ENCODE results near the gene WBP1L. TPM values are rescaled to one million over a fixed set of nuclear protein-coding genes. Genes with fewer than 3 reads are reported as not detected.
A peak's percentile ranks its signal among the peaks of the same experiment; 100 is the strongest.

WBP1L gene
- total and polyA plus RNA-seq, 2 of the 13 experiments (the other 11 are each of a cell fraction or from before 2014, with no cell fraction given), result 8.3 to 12.3 TPM

GRCh38 chr10:102713814-102714620 is 29.7 kb upstream of the WBP1L start, which contains the start of gene ARL3:
Gene ARL3, minus strand, starts transcription at chr10:102714397. Its CDS starts 122 bp downstream, at chr10:102714275.
- ChIA-PET CTCF (ENCODE audit: low intra/inter-chr PET ratio, low total read pairs) (no interaction called here), POLR2A (interaction anchor here (0.6 to 2.8 kb wide), 23 partner anchors 9 to 646 kb away, joined by 3 to 21 read pairs (median 4); partner anchors contain the start of genes CNNM2, NT5C2, TRIM8 and WBP1L)
- Histone ChIP-seq H3K4me1 (ENCODE audit: insufficient read depth, low read length) (peaks cover 77% of the 10 kb centered on the region), H4K20me1 (ENCODE audit: insufficient read depth, low read length) (no peaks in the 10 kb centered on the region), H3K9me3 (ENCODE audit: low read length) (no peaks in the 10 kb centered on the region), H3K4me3 (replicated peaks in 1 of 3; ENCODE audit: insufficient read depth in 1 of 3, low read depth in 2 of 3, low read length in 3 of 3) (peak within 1 kb of the TSS; percentile 90 to 96 (median 91)), H3K79me2 (ENCODE audit: insufficient read depth, low read length) (peaks cover 49% of the 10 kb centered on the region), H3K27me3 (ENCODE audit: control insufficient read depth in 1 of 2, insufficient read depth in 2 of 2, low read length in 2 of 2) (no peaks in the 10 kb centered on the region; a peak in 1 of 5 replicates), H2AFZ (ENCODE audit: low read length) (peak within 1 kb of the TSS; percentile 49), H3K36me3 (replicated peaks in 1 of 2; ENCODE audit: control insufficient read depth in 1 of 2, insufficient read depth in 2 of 2, low read length in 2 of 2) (no peaks in the 10 kb centered on the region), H3K27ac (ENCODE audit: extremely low read length, insufficient read depth, low read length) (peak within 1 kb of the TSS; percentile 84), H3K9ac (ENCODE audit: insufficient read depth, low read depth, low read length) (peak within 1 kb of the TSS; percentile 85), H3K4me2 (ENCODE audit: low read depth, low read length) (peak within 1 kb of the TSS; percentile 96)
- BruUV-seq (replicated peaks), result no TSS peak
- ATAC-seq (peak; percentile 92), FAIRE-seq (peak; percentile 51), DNase-seq (ENCODE audit: low spot score) (peak; percentile 95)
- WGBS (ENCODE audit: low lambda C conversion rate), result 0% methylated on average over 16 of the region's 62 CpGs
- in situ Hi-C loops (cut with HindIII; ENCODE audit: extremely low pct_ligation_motif_present, low pct_unique_long_range_greater_than_20kb) (loop anchor here (5.0 kb wide), 1 partner anchor 37 kb away; no protein-coding TSS in a partner anchor), intact Hi-C loops (cut with micrococcal nuclease; ENCODE audit: unreplicated experiment) (loop anchor here (2.0 to 10.0 kb wide), 4 partner anchors 29 to 341 kb away; partner anchors contain the start of gene WBP1L)
- TF ChIP-seq ZBTB10 (CRISPR knock-in tag; IDR thresholded peaks at IDR 0.05; ENCODE audit: borderline replicate concordance), result peak; percentile 83
- no peak for TF ChIP-seq ZNF264 (CRISPR knock-in tag; IDR thresholded peaks at IDR 0.05)
- peak; percentile 14; the same call in 1 of the 2 replicates for TF ChIP-seq ZNF639 (CRISPR knock-in tag; conservative IDR thresholded peaks at IDR 0.05)
- 0 out of 2 replicates have a peak, but pooled peaks have one; percentile 39 for TF ChIP-seq CBFB (CRISPR knock-in tag; IDR thresholded peaks at IDR 0.05)
- peak; percentile 67; the same call in 1 of the 2 replicates for TF ChIP-seq ZSCAN31 (CRISPR knock-in tag; IDR thresholded peaks at IDR 0.05; ENCODE audit: low read depth)
- TF ChIP-seq REPIN1 (CRISPR knock-in tag; IDR thresholded peaks at IDR 0.05; ENCODE audit: borderline replicate concordance, low read depth), result 0 out of 2 replicates have a peak, but pooled peaks have one; percentile 32
- 0 out of 2 replicates have a peak, but pooled peaks have one; percentile 62 for TF ChIP-seq LBX2 (CRISPR knock-in tag; IDR thresholded peaks at IDR 0.05; ENCODE audit: borderline replicate concordance)
- TF ChIP-seq GFI1 (CRISPR knock-in tag; IDR thresholded peaks at IDR 0.05; ENCODE audit: borderline replicate concordance), result peak; percentile 6; the same call in 1 of the 2 replicates
- peak; percentile 90 for TF ChIP-seq HNRNPK (IDR thresholded peaks at IDR 0.05; ENCODE audit: low read depth, low read length, poor library complexity, severe bottlenecking)
- TF ChIP-seq THRA (CRISPR knock-in tag; IDR thresholded peaks at IDR 0.05; ENCODE audit: borderline replicate concordance), result no peak
- no peak for TF ChIP-seq PHF5A (CRISPR knock-in tag; IDR thresholded peaks at IDR 0.05; ENCODE audit: low read depth, unreplicated experiment)
- TF ChIP-seq SIN3A (IDR thresholded peaks at IDR 0.05; ENCODE audit: borderline replicate concordance, low read depth, low read length), result peak; percentile 94
- 0 out of 2 replicates have a peak, but pooled peaks have one; percentile 41 for TF ChIP-seq ZNF616 (CRISPR knock-in tag; IDR thresholded peaks at IDR 0.05; ENCODE audit: low read depth)
- peak; percentile 23; the same call in 1 of the 2 replicates for TF ChIP-seq ZNF564 (CRISPR knock-in tag; IDR thresholded peaks at IDR 0.05)
- 0 out of 2 replicates have a peak, but pooled peaks have one; percentile 20 for TF ChIP-seq WIZ (CRISPR knock-in tag; IDR thresholded peaks at IDR 0.05)
